GM10266 (cell line): Measurements from ENCODE around the gene KLHL12.
"Not testable (repeated sequence)": the region's sequence is repeated elsewhere in the genome, so short reads cannot be mapped to it uniquely, and the experiment has no call there.

Experiments used
- DNase-seq: peaks from one replicate; pipeline ENCODE4 v3.0.0; 2012; ENCODE audit errors: extremely low spot score
- CTCF ChIP-seq: IDR thresholded peaks from 2 replicates; pipeline ENCODE4 v1.5.1; 2012; ENCODE audit warnings: mild to moderate bottlenecking, low read depth; ENCODE audit not compliant: control insufficient read depth, insufficient read depth; ENCODE audit errors: missing control alignments

KLHL12 gene

GRCh38 chr1:202945483-202945882 is 18.4 kb upstream of the KLHL12 start:
- DNase-seq: no peak
- TF ChIP-seq CTCF: no peak

GRCh38 chr1:202944438-202944921 is 17.4 kb upstream of the KLHL12 start:
- no peak for DNase-seq
- TF ChIP-seq CTCF: no peak

GRCh38 chr1:202942426-202942825 is 15.4 kb upstream of the KLHL12 start:
- no peak for DNase-seq
- no peak for TF ChIP-seq CTCF

GRCh38 chr1:202941372-202941771 is 14.3 kb upstream of the KLHL12 start:
- no peak for TF ChIP-seq CTCF
- no peak for DNase-seq

- no peak for DNase-seq
- no peak for TF ChIP-seq CTCF
Observed at GRCh38 chr1:202940561-202940960, 13.5 kb upstream of the KLHL12 start.

GRCh38 chr1:202938287-202938925 is 11.4 kb upstream of the KLHL12 start:
- no peak for TF ChIP-seq CTCF
- no peak for DNase-seq

GRCh38 chr1:202936409-202936808 is 9.4 kb upstream of the KLHL12 start:
- not testable (repeated sequence) for DNase-seq

- TF ChIP-seq CTCF: no peak
Observed at GRCh38 chr1:202935844-202936243, 8.8 kb upstream of the KLHL12 start.

More at GRCh38 chr1:202935844-202936243, 8.8 kb upstream of the KLHL12 start:
- no peak for DNase-seq
